K562 (cell line): ENCODE measurements around the gene UBE2V1. TPM values are rescaled to one million over a fixed set of nuclear protein-coding genes. Genes with fewer than 3 reads are reported as not detected.

Source experiments
- CC2D1A ChIP-seq: fragments of 450-650 bp; IDR thresholded peaks from 2 replicates; pipeline ENCODE4 v1.6.1; 2017; ENCODE audit warnings: mild to moderate bottlenecking
- CHD4 ChIP-seq: fragments of 200-600 bp; sonication (generic); IDR thresholded peaks from 3 replicates; pipeline ENCODE4 v1.6.1; 2012; ENCODE audit warnings: low read depth, mild to moderate bottlenecking, mixed read lengths, low read length, inconsistent platforms; ENCODE audit not compliant: insufficient read depth, insufficient replicate concordance, poor library complexity, severe bottlenecking
- CSDE1 ChIP-seq, 2 experiments: fragments of 450-650 bp; IDR thresholded peaks; 2 replicates each; pipeline ENCODE4 v1.6.1; 2016; ENCODE audit warnings: mild to moderate bottlenecking in 1 of 2
- E2F5 ChIP-seq: sonication (generic); formaldehyde crosslinking; IDR thresholded peaks from 2 replicates; pipeline ENCODE4 v1.8.0; 2022; ENCODE audit warnings: mild to moderate bottlenecking, missing genetic modification reagents
- FOXP1 ChIP-seq: sonication (generic); formaldehyde crosslinking; IDR thresholded peaks from 2 replicates; pipeline ENCODE4 v1.8.0; 2022; ENCODE audit warnings: mild to moderate bottlenecking, missing genetic modification reagents
- ILK ChIP-seq: fragments of 450-650 bp; IDR thresholded peaks from 2 replicates; pipeline ENCODE4 v1.6.1; 2016; ENCODE audit warnings: missing genetic modification characterization, low read depth, mild to moderate bottlenecking, missing compliant biosample characterization, moderate library complexity, borderline replicate concordance
- KHSRP ChIP-seq: fragments of 450-650 bp; IDR thresholded peaks from 2 replicates; pipeline ENCODE4 v1.6.1; 2017
- NFXL1 ChIP-seq: fragments of 450-650 bp; formaldehyde crosslinking; IDR thresholded peaks from 2 replicates; pipeline ENCODE4 v1.4.0; 2021; ENCODE audit warnings: mild to moderate bottlenecking
- NR3C1 ChIP-seq: sonication (generic); formaldehyde crosslinking; IDR thresholded peaks from 2 replicates; pipeline ENCODE4 v1.8.1; 2022; ENCODE audit warnings: missing genetic modification reagents
- PHF8 ChIP-seq: fragments of 200-600 bp; sonication (generic); IDR thresholded peaks from 2 replicates; pipeline ENCODE4 v1.6.1; 2012; ENCODE audit warnings: mixed run types, mild to moderate bottlenecking, inconsistent platforms, low read length, moderate library complexity, borderline replicate concordance
- SFPQ ChIP-seq: fragments of 200-400 bp; formaldehyde crosslinking; IDR thresholded peaks from 2 replicates; pipeline ENCODE4 v1.6.1; 2017; ENCODE audit warnings: mild to moderate bottlenecking, low read depth, low read length, moderate library complexity
- SMC3 ChIP-seq: conservative IDR thresholded peaks from 2 replicates; pipeline ENCODE4 v1.6.1; 2011; ENCODE audit warnings: low read depth, low read length, improper control_type of control experiment; ENCODE audit not compliant: insufficient read depth
- SP2 ChIP-seq: IDR thresholded peaks from 2 replicates; pipeline ENCODE4 v1.6.1; 2011; ENCODE audit warnings: mild to moderate bottlenecking, low read depth, low read length, moderate library complexity; ENCODE audit not compliant: poor library complexity, severe bottlenecking; ENCODE audit errors: extremely low read depth
- TARDBP ChIP-seq: fragments of 450-650 bp; IDR thresholded peaks from 2 replicates; pipeline ENCODE4 v1.6.1; 2016
- TCFL5 ChIP-seq: fragments of 250-450 bp; sonication (Bioruptor Pico); conservative IDR thresholded peaks from 2 replicates; pipeline ENCODE4 v1.6.1; 2021; ENCODE audit warnings: mild to moderate bottlenecking, moderate library complexity, matching md5 sums
- ZNF133 ChIP-seq: fragments of 250-450 bp; sonication (Bioruptor Pico); IDR thresholded peaks from 2 replicates; pipeline ENCODE4 v1.4.0; 2020; ENCODE audit warnings: mild to moderate bottlenecking
- ZNF311 ChIP-seq: fragments of 250-450 bp; sonication (Bioruptor Pico); IDR thresholded peaks from 2 replicates; pipeline ENCODE4 v1.4.0; 2020; ENCODE audit warnings: mild to moderate bottlenecking, moderate library complexity
- ZNF408 ChIP-seq: fragments of 250-450 bp; sonication (Bioruptor Pico); IDR thresholded peaks from 2 replicates; pipeline ENCODE4 v1.4.0; 2020; ENCODE audit warnings: low read depth, mild to moderate bottlenecking, moderate library complexity
- polyA plus RNA-seq, 8 experiments: library from polyadenylated mRNA; depleted of rRNA in 4 of 8; stranded (reverse) in 5 of 8; unstranded in 3 of 8; fragments of >200 nt; fragmentation: Nextera tagmentation in 2 of 8; fragmentation: Illumina TruSeq in 1 of 8; extraction: Ambion mirVana in 2 of 8; extraction: Trizol in 1 of 8; gene quantifications; 2 replicates each; pipeline versions ENCODE4 v1.2.1 to v1.2.3, GENCODE V29; 2011 to 2014; ENCODE audit warnings: inconsistent platforms in 1 of 8, missing spikeins in 1 of 8
- total RNA-seq, 7 experiments: library from RNA; depleted of rRNA in 6 of 7; stranded (reverse); fragments of >200 nt in 6 of 7; fragmentation: Illumina TruSeq in 2 of 7; extraction: Trizol in 2 of 7; gene quantifications; 2 replicates each; pipeline versions ENCODE4 v1.2.1 to v1.2.3, GENCODE V29; 2011 to 2021; ENCODE audit warnings: low replicate concordance in 1 of 7
- TF ChIP-seq, protein P1 (sequence below): fragments of 250-450 bp; sonication (Bioruptor Pico); IDR thresholded peaks from 2 replicates; pipeline ENCODE4 v1.4.0; 2020
- TF ChIP-seq, protein P2 (sequence below): fragments of 250-450 bp; sonication (Bioruptor Pico); IDR thresholded peaks from 2 replicates; pipeline ENCODE4 v1.8.0; 2022; ENCODE audit warnings: inconsistent platforms, mild to moderate bottlenecking, moderate library complexity, borderline replicate concordance

UBE2V1 gene
- total and polyA plus RNA-seq, 9 of the 15 experiments (the other 6 are each of a cell fraction or from before 2014, with no cell fraction given), result 93.0 to 357 (median 119) TPM

GRCh38 chr20:50153500-50154377 lies 40.8 kb upstream of the UBE2V1 start, which contains the start of gene PEDS1 (continued):
- TF ChIP-seq PHF8, result peak; percentile 94
- no peak for TF ChIP-seq KHSRP
- peak; percentile 79; the same call in 1 of the 2 replicates for TF ChIP-seq FOXP1 (CRISPR knock-in tag)
- no peak for TF ChIP-seq SFPQ
- TF ChIP-seq E2F5, result no peak
- TF ChIP-seq, protein P1, sequence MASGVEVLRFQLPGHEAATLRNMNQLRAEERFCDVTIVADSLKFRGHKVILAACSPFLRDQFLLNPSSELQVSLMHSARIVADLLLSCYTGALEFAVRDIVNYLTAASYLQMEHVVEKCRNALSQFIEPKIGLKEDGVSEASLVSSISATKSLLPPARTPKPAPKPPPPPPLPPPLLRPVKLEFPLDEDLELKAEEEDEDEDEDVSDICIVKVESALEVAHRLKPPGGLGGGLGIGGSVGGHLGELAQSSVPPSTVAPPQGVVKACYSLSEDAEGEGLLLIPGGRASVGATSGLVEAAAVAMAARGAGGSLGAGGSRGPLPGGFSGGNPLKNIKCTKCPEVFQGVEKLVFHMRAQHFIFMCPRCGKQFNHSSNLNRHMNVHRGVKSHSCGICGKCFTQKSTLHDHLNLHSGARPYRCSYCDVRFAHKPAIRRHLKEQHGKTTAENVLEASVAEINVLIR (CRISPR knock-in tag), result no peak; the same call in 1 of the 2 replicates
- TF ChIP-seq NFXL1 (CRISPR knock-in tag), result no peak
- TF ChIP-seq, protein P2, sequence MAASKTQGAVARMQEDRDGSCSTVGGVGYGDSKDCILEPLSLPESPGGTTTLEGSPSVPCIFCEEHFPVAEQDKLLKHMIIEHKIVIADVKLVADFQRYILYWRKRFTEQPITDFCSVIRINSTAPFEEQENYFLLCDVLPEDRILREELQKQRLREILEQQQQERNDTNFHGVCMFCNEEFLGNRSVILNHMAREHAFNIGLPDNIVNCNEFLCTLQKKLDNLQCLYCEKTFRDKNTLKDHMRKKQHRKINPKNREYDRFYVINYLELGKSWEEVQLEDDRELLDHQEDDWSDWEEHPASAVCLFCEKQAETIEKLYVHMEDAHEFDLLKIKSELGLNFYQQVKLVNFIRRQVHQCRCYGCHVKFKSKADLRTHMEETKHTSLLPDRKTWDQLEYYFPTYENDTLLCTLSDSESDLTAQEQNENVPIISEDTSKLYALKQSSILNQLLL (CRISPR knock-in tag), result no peak
- TF ChIP-seq ZNF408 (CRISPR knock-in tag), result no peak
- TF ChIP-seq ZNF311, result peak; percentile 49; the same call in 1 of the 2 replicates
- TF ChIP-seq CHD4, result no peak
- no peak for TF ChIP-seq NR3C1 (CRISPR knock-in tag)
- TF ChIP-seq ILK, result no peak
- no peak for TF ChIP-seq TCFL5
- 0 out of 2 replicates have a peak, but pooled peaks have one; percentile 9 for TF ChIP-seq SMC3
- TF ChIP-seq ZNF133 (CRISPR knock-in tag), result no peak
- no peak for TF ChIP-seq TARDBP
- TF ChIP-seq CC2D1A, result no peak
- TF ChIP-seq SP2, result no peak
- TF ChIP-seq CSDE1 (IDR thresholded peaks at IDR 0.05), result no peak
